Small intestine (tissue), 7 donors: Measurements from ENCODE around the gene FOXE3. TPM values are rescaled to one million over a fixed set of nuclear protein-coding genes. Genes with fewer than 3 reads are reported as not detected.
"Not testable (repeated sequence)": the region's sequence is repeated elsewhere in the genome, so short reads cannot be mapped to it uniquely, and the experiment has no call there.

Experiments
- DNase-seq, 2 donors: peaks; one replicate each; pipeline versions ENCODE4 v3.0.0 to v3.0.0-alpha.2; 2013
- FAIRE-seq: peaks from 2 replicates; lab custom pipeline; 2012; peaks lifted over from hg19 to GRCh38; lab: Jason Lieb, UNC
- H3K27ac ChIP-seq, 3 donors: one replicate each; pipeline ENCODE4 v1.5.1; 2013; ENCODE audit warnings: low read length in 2 of 3, mild to moderate bottlenecking in 2 of 3, control low read depth in 1 of 3, inconsistent platforms in 1 of 3, low read depth in 1 of 3, moderate library complexity in 1 of 3
- H3K27me3 ChIP-seq, 3 donors: one replicate each; pipeline ENCODE4 v1.6.1; 2013; ENCODE audit warnings: low read length in 3 of 3, inconsistent platforms in 1 of 3; ENCODE audit not compliant: control insufficient read depth in 3 of 3, insufficient read depth in 3 of 3
- H3K36me3 ChIP-seq, 3 donors: one replicate each; pipeline ENCODE4 v1.6.1; 2013; ENCODE audit warnings: low read length in 3 of 3, inconsistent platforms in 1 of 3, low read depth in 1 of 3, mild to moderate bottlenecking in 1 of 3, moderate library complexity in 1 of 3; ENCODE audit not compliant: control insufficient read depth in 3 of 3, insufficient read depth in 2 of 3
- H3K4me1 ChIP-seq, 3 donors: one replicate each; pipeline ENCODE4 v1.6.1; 2013; ENCODE audit warnings: low read length in 2 of 3, inconsistent platforms in 1 of 3, low read depth in 1 of 3, mild to moderate bottlenecking in 1 of 3, moderate library complexity in 1 of 3; ENCODE audit not compliant: control insufficient read depth in 3 of 3, insufficient read depth in 2 of 3
- H3K4me3 ChIP-seq, 3 donors: one replicate each; pipeline ENCODE4 v1.5.1; 2013; ENCODE audit warnings: low read length in 3 of 3, control low read depth in 1 of 3, inconsistent platforms in 1 of 3, low read depth in 1 of 3, mild to moderate bottlenecking in 1 of 3, moderate library complexity in 1 of 3
- H3K9me3 ChIP-seq, 2 donors: one replicate each; pipeline ENCODE4 v1.6.1; 2013; ENCODE audit warnings: low read depth in 1 of 2, low read length in 1 of 2; ENCODE audit not compliant: control insufficient read depth in 2 of 2, insufficient read depth in 1 of 2
- WGBS, 3 donors: extraction: QIAGEN DNeasy Blood & Tissue Kit; methylation state at CpG; one replicate each; pipeline ENCODE4 v1.1.7; 2013; 5-methylcytosine and 5-hydroxymethylcytosine counted together
- polyA plus RNA-seq, 4 donors: library from polyadenylated mRNA; stranded (reverse) in 3 of 4; unstranded in 1 of 4; fragments of 200-250 nt in 3 of 4; fragments of 120-200 nt in 1 of 4; gene quantifications; one replicate each; pipeline versions ENCODE4 v1.2.1 to v1.2.3, GENCODE V29; 2013
- donor health status: healthy with polysubstance abuse.
- donor health status: control.
- donor health status: control.
- donor health status: Bipolar disorder and iron deficiency.
- donor health status: healthy.

FOXE3 gene
- polyA plus RNA-seq, 4 donors, result not detected

DNA sequence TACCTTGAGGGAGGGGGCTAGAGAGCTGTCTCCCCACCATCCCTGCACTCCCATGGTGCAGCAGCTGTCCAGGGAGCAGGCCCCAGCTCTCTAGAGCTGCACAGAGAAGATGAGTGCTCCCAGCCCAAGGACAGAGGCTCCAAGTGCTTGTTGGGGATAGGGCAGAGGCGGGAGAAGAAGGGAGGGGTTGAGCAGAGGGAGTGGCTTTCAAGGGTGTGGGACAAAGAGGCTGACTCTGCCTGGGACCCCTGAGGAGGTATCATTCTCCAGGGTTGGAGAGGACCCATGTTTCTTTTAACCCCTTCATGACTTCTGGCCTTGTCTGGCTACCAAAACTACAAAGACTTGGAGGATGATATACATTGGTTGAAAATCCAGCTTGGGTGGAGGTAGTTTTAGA lies 36.3 kb downstream of the FOXE3 start:
- H3K27me3 ChIP-seq, result peaks cover 7 to 47% (median 36%) of the 10 kb centered on the region in 3 donors
- peaks cover 0 to 5% (median 0%) of the 10 kb centered on the region in 3 donors for H3K4me1 ChIP-seq
- no peak overlapping the region for H3K27ac ChIP-seq
- H3K36me3 ChIP-seq, result no peaks in the 10 kb centered on the region
- DNase-seq (no peak), FAIRE-seq (no peak)
- H3K4me3 ChIP-seq, result no peak overlapping the region
- 81 to 87% (median 83%) methylated on average over 1 of the region's 1 CpG for WGBS, 3 donors
- no peaks in the 10 kb centered on the region for H3K9me3 ChIP-seq

DNA sequence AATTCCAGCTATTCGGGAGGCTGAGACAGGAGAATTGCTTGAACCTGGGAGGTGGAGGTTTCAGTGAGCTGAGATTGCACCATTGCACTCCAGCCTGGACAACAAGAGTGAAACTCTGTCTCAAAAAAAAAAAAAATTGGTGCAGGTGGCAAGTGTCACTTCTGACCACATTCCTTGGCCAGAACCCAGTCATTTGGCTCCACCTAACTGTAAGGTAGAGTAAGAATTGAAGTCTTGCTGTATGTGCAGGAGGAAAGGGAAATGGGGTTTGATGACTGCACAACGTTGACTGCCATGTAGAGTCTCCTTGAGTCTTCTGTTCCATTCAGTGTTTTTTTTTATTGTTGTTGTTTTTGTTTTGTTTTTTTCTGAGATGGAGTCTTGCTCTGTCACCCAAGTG lies 37.8 kb downstream of the FOXE3 start:
- FAIRE-seq, result not testable (repeated sequence)

DNA sequence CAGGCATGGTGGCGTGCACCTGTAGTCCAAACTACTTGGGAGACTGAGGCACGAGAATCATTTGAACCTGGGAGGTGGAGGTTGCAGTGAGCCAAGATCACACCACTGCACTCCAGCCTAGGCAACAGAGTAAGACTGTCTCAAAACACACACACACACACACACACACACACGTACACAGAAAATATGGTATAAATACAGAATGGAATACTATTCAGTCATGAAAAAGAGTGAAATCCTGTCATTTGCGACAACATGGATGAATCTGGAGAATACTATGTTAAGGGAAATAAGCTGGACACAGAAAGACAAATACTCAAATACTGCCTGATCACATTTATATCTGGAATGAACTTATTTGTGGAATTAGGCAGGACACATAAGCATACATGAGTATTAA lies 40.2 kb downstream of the FOXE3 start:
- no peak for DNase-seq
- Histone ChIP-seq H3K4me3 (no peak overlapping the region), H3K27me3 (peaks cover 2 to 28% (median 11%) of the 10 kb centered on the region in 3 donors), H3K36me3 (no peaks in the 10 kb centered on the region), H3K27ac (no peak overlapping the region), H3K9me3 (no peaks in the 10 kb centered on the region), H3K4me1 (no peaks in the 10 kb centered on the region)
- 71 to 80% (median 73%) methylated on average over 4 of the region's 4 CpGs for WGBS, 3 donors
- no peak for FAIRE-seq

More for the DNA sequence above, 37.8 kb downstream of the FOXE3 start:
- H3K27ac ChIP-seq, H3K4me1 ChIP-seq, H3K36me3 ChIP-seq, H3K4me3 ChIP-seq, H3K9me3 ChIP-seq, DNase-seq: not testable (repeated sequence)
- peaks cover 9 to 35% (median 26%) of the 10 kb centered on the region in 3 donors for H3K27me3 ChIP-seq
- 59 to 69% (median 69%) methylated on average over 2 of the region's 2 CpGs for WGBS, 3 donors

DNA sequence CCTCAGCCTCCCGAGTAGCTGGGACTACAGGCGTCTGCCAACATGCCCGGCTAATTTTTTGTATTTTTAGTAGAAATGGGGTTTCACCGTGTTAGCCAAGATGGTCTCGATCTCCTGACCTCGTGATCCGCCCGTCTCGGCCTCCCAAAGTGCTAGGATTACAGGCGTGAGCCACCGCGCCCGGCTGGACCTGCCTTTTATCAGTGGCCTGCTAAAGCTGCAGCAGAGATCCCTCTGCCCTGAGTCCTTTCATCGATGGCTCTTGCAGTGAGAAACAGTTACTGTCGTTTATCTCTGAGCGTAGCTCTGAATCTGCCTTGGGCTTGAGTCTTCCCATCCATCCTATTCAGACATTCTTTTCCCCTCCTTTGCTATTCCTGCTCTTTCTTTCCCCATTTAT lies 41.5 kb downstream of the FOXE3 start:
- H3K4me3 ChIP-seq, DNase-seq, H3K36me3 ChIP-seq, H3K4me1 ChIP-seq, FAIRE-seq, H3K9me3 ChIP-seq, H3K27ac ChIP-seq: not testable (repeated sequence)
- peaks cover 2 to 28% (median 15%) of the 10 kb centered on the region in 3 donors for H3K27me3 ChIP-seq
- 79 to 86% (median 86%) methylated on average over 10 to 16 of the region's 16 CpGs for WGBS, 3 donors

DNA sequence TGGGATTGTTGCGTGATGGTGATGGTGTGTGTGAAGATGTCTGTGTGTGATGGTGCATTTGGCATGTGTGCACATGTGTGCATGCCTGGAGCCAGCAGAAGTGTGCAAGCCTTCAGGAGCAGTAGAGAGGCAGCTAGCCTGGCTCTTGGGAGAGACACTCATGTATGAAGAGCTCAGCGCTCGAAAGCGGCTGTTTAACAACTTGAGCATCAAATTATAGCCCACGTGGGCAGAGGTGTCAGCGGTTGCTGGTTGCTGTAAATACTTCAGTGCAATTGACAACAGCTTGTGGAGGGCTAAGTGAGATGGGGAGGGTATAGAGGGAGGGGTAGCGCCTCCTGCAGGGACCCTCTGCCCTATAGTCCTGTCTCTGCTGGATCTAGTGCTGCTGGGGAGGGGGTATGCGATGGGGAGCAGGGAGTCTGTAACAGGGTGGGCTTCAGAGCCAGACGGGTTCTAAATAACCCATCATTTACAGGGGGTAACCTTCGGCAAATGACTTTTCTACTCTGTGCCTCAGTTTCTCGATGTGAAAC lies 43.2 kb downstream of the FOXE3 start:
- no peaks in the 10 kb centered on the region for H3K9me3 ChIP-seq
- no peak overlapping the region for H3K27ac ChIP-seq
- no peak for FAIRE-seq
- DNase-seq, result no peak
- peaks cover 2 to 23% (median 11%) of the 10 kb centered on the region in 3 donors for H3K27me3 ChIP-seq
- no peaks in the 10 kb centered on the region for H3K36me3 ChIP-seq
- H3K4me1 ChIP-seq, result peaks cover 0 to 3% (median 0%) of the 10 kb centered on the region in 3 donors
- H3K4me3 ChIP-seq, result no peak overlapping the region
- WGBS, 3 donors, result 30 to 46% (median 46%) methylated on average over 11 of the region's 11 CpGs

DNA sequence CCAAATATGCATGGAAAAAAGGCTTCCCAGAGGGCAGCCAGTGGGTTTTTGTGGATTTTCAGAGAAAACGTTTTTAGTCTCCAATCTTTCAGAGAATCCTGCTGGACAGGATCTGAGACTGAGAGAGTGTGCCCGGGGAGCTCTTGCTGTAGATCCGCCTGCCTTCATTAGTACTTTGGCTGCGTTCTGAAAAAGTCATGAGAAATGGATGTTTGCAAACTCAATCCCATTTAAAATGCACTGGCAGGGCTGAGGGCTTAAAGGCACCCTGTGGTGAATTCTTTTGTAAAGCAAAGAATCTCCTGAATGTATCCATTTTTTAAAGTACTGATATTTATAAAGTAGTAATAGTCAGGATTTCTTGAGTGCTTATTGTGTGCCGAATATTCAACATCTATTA lies 44.0 kb downstream of the FOXE3 start:
- H3K9me3 ChIP-seq, result no peaks in the 10 kb centered on the region
- no peaks in the 10 kb centered on the region for H3K36me3 ChIP-seq
- no peak overlapping the region for H3K4me3 ChIP-seq
- peaks cover 0 to 3% (median 0%) of the 10 kb centered on the region in 3 donors for H3K4me1 ChIP-seq
- H3K27ac ChIP-seq, result no peak overlapping the region
- no peak for DNase-seq
- 20 to 35% (median 34%) methylated on average over 5 of the region's 5 CpGs for WGBS, 3 donors
- H3K27me3 ChIP-seq, result peaks cover 2 to 23% (median 11%) of the 10 kb centered on the region in 3 donors
- FAIRE-seq, result no peak

DNA sequence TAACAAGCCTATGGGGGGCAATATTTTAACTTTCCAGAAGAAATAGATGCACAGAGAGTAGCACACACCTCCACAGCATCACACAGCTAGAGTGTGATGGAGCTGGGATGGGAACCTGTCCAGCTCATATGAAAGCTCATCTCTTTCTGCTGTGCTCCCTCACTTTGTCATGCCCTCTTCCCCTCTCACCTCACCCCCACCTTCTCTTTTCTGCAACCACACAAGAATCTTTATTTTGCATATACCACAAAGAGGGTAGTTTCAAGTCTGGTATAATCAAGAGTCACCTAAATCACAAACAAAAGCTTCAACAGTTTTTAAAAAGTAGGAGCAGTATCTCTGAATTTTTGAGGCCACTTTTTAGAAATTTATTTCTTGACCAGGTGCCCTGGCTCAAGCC lies 44.4 kb downstream of the FOXE3 start:
- no peaks in the 10 kb centered on the region for H3K9me3 ChIP-seq
- H3K4me1 ChIP-seq, result peaks cover 0 to 3% (median 0%) of the 10 kb centered on the region in 3 donors
- H3K36me3 ChIP-seq, result no peaks in the 10 kb centered on the region
- H3K27me3 ChIP-seq, result peaks cover 2 to 23% (median 11%) of the 10 kb centered on the region in 3 donors
- no peak overlapping the region for H3K27ac ChIP-seq
- DNase-seq (no peak), FAIRE-seq (no peak)
- no peak overlapping the region for H3K4me3 ChIP-seq

DNA sequence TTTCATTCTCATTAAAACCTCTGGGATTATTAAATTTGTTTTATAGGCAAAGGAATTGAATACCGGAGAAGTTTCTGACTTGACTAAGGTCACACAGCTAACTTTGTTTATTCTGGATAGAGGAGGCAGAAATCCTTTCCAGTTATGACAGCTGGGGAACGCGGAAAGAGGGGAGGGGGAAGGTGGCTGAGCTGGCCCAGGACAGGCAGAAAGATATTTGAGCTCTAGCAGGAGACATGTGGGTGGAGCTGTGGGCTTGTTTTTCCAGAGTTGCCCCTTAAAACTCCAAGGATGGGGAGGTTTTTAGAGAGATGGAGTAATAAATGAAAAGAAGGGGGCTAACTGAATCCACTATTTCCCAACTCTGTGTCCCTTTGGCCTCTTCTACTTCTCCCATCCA lies 49.5 kb downstream of the FOXE3 start:
- DNase-seq (no peak), FAIRE-seq (no peak)
- Histone ChIP-seq H3K4me1 (peaks cover 0 to 3% (median 0%) of the 10 kb centered on the region in 3 donors), H3K27me3 (peaks cover 0 to 17% (median 10%) of the 10 kb centered on the region in 3 donors), H3K4me3 (no peak overlapping the region), H3K36me3 (no peaks in the 10 kb centered on the region), H3K9me3 (no peaks in the 10 kb centered on the region), H3K27ac (no peak overlapping the region)
- 61 to 85% (median 65%) methylated on average over 3 of the region's 3 CpGs for WGBS, 3 donors
